GM12878 (cell line): ENCODE results near the gene ACACB. TPM values are rescaled to one million over a fixed set of nuclear protein-coding genes. Genes with fewer than 3 reads are reported as not detected.

ENCODE experiments used
- ATAC-seq: fragments of 200-7000 bp; cut with Tn5 transposase; 3 replicates; pipeline ENCODE4 v1.9.1; 2020; ENCODE audit warnings: mild to moderate bottlenecking, moderate library complexity
- BruUV-seq: library from RNA; stranded (reverse); fragments of 400-500 nt; replicated peaks from 2 replicates; lab custom pipeline; 2021; lab: Mats Ljungman, UMichigan
- CTCF ChIA-PET: fragments of 300-600 bp; sonication (Branson Sonifier 250); formaldehyde crosslinking; extraction: SDS; loops from one replicate; lab custom pipeline; 2021; ENCODE audit warnings: inconsistent platforms; lab: Yijun Ruan, JAX
- POLR2A ChIA-PET: fragments of 350-600 bp; formaldehyde crosslinking; extraction: SDS; loops from one replicate; lab custom pipeline; 2021; ENCODE audit warnings: inconsistent platforms; lab: Charles Lee
- RAD21 ChIA-PET: fragments of 300-600 bp; sonication (Branson Sonifier 250); formaldehyde crosslinking; loops from one replicate; lab custom pipeline; 2023; ENCODE audit warnings: antibody characterized with exemption; ENCODE audit not compliant: unreplicated experiment; lab: Charles Lee
- SMC1A ChIA-PET: fragments of 300-600 bp; sonication (Branson Sonifier 250); formaldehyde crosslinking; loops from one replicate; lab custom pipeline; 2023; ENCODE audit not compliant: unreplicated experiment, uncharacterized antibody; lab: Charles Lee
- DNase-seq: peaks from one replicate; pipeline ENCODE4 v3.0.0-alpha.2; 2011; ENCODE audit warnings: low read depth, low spot score
- FAIRE-seq: peaks from 3 replicates; lab custom pipeline; 2011; peaks lifted over from hg19 to GRCh38; lab: Jason Lieb, UNC
- H2AFZ ChIP-seq: 2 replicates; pipeline ENCODE4 v1.6.0; 2011; ENCODE audit warnings: low read depth, low read length, control low read depth; ENCODE audit not compliant: control insufficient read depth
- H3K27ac ChIP-seq: 2 replicates; pipeline ENCODE4 v1.5.1; 2011; ENCODE audit warnings: control low read depth; ENCODE audit not compliant: control insufficient read depth, insufficient read depth
- H3K27me3 ChIP-seq, 2 experiments: replicated peaks in 1 of 2; 2 replicates each; pipeline versions ENCODE4 v1.6.0 to v1.6.1; 2011; ENCODE audit warnings: low read length in 1 of 2; ENCODE audit not compliant: control insufficient read depth in 2 of 2, insufficient read depth in 2 of 2
- H3K36me3 ChIP-seq, 2 experiments: 2 replicates each; pipeline ENCODE4 v1.5.1; 2011; ENCODE audit warnings: low read length in 1 of 2; ENCODE audit not compliant: control insufficient read depth in 2 of 2, insufficient read depth in 2 of 2
- H3K4me1 ChIP-seq: 2 replicates; pipeline ENCODE4 v1.6.1; 2011; ENCODE audit warnings: mild to moderate bottlenecking, low read length, moderate library complexity, mixed read lengths; ENCODE audit not compliant: control insufficient read depth, insufficient read depth
- H3K4me2 ChIP-seq: 2 replicates; pipeline ENCODE4 v1.6.0; 2011; ENCODE audit warnings: control low read depth; ENCODE audit not compliant: control insufficient read depth, insufficient read depth
- H3K4me3 ChIP-seq: fragments of 200-600 bp; sonication (generic); 2 replicates; pipeline ENCODE4 v1.5.1; 2016
- H3K79me2 ChIP-seq: 2 replicates; pipeline ENCODE4 v1.6.0; 2011; ENCODE audit warnings: low read length; ENCODE audit not compliant: control insufficient read depth, insufficient read depth
- H3K9ac ChIP-seq: 2 replicates; pipeline ENCODE4 v1.8.0; 2011; ENCODE audit warnings: low read length, control low read depth, mixed read lengths; ENCODE audit not compliant: control insufficient read depth, insufficient read depth
- H3K9me3 ChIP-seq: replicated peaks from 3 replicates; pipeline ENCODE4 v1.5.1; 2011; ENCODE audit warnings: mild to moderate bottlenecking, low read length; ENCODE audit not compliant: control insufficient read depth, insufficient read depth
- H4K20me1 ChIP-seq: 2 replicates; pipeline ENCODE4 v1.6.0; 2011; ENCODE audit not compliant: control insufficient read depth, insufficient read depth
- CBX3 ChIP-seq: fragments of 200-600 bp; sonication (generic); IDR thresholded peaks from 2 replicates; pipeline ENCODE4 v1.6.1; 2016; ENCODE audit warnings: low read depth, borderline replicate concordance
- EP300 ChIP-seq, 2 experiments: fragments of 150-350 bp in 1 of 2; IDR thresholded peaks; 2 replicates each; pipeline ENCODE4 v1.6.1; 2011 to 2012; ENCODE audit warnings: low read depth in 2 of 2, low read length in 2 of 2, borderline replicate concordance in 1 of 2, improper control_type of control experiment in 1 of 2, inconsistent platforms in 1 of 2; ENCODE audit not compliant: control insufficient read depth in 1 of 2
- SPI1 ChIP-seq: IDR thresholded peaks from 2 replicates; pipeline ENCODE4 v1.6.1; 2011; ENCODE audit warnings: low read depth, mild to moderate bottlenecking, low read length, moderate library complexity, borderline replicate concordance; ENCODE audit not compliant: insufficient read depth
- SREBF2 ChIP-seq: IDR thresholded peaks from 2 replicates; pipeline ENCODE4 v1.6.1; 2012; ENCODE audit warnings: mild to moderate bottlenecking, low read length
- SRF ChIP-seq, 2 experiments: IDR thresholded peaks; 2 replicates each; pipeline ENCODE4 v1.6.1; 2011; ENCODE audit warnings: low read depth in 2 of 2, low read length in 2 of 2, mild to moderate bottlenecking in 1 of 2, moderate library complexity in 1 of 2
- ZBED1 ChIP-seq: IDR thresholded peaks from 2 replicates; pipeline ENCODE4 v1.6.1; 2016; ENCODE audit warnings: borderline replicate concordance
- ZNF687 ChIP-seq: fragments of 450-650 bp; IDR thresholded peaks from 2 replicates; pipeline ENCODE4 v1.6.1; 2017; ENCODE audit warnings: mild to moderate bottlenecking, moderate library complexity
- WGBS: methylation state at CpG from one replicate; pipeline ENCODE4 v1.1.6; 2016; ENCODE audit warnings: low lambda C conversion rate; ENCODE audit not compliant: insufficient replicate concordance, insufficient coverage; ENCODE audit errors: missing lambda C conversion rate; 5-methylcytosine and 5-hydroxymethylcytosine counted together
- in situ Hi-C: fragments of 300-500 bp; cut with MboI; formaldehyde crosslinking; loops from 9 replicates; pipeline ENCODE4 v1.14.3; 2018; ENCODE audit warnings: mixed read lengths
- intact Hi-C: fragments of 100-400 bp; cut with micrococcal nuclease; formaldehyde crosslinking; loops from one replicate; pipeline ENCODE4 v1.14.2; 2022; ENCODE audit not compliant: unreplicated experiment
- polyA plus RNA-seq, 11 experiments: library from polyadenylated mRNA; depleted of rRNA in 4 of 11; unstranded in 6 of 11; stranded (reverse) in 5 of 11; fragments of >200 nt; fragmentation: Nextera tagmentation in 4 of 11; fragmentation: Illumina TruSeq in 1 of 11; extraction: Ambion mirVana in 4 of 11; extraction: Trizol in 1 of 11; gene quantifications; 1 replicate in 1 of 11; 2 replicates in 10 of 11; pipeline versions ENCODE4 v1.2.1 to v1.2.3, GENCODE V29; 2011 to 2016; ENCODE audit warnings: inconsistent platforms in 2 of 11, missing spikeins in 2 of 11, low read depth in 1 of 11
- total RNA-seq, 4 experiments: library from RNA; depleted of rRNA in 3 of 4; stranded (reverse); fragments of >200 nt in 3 of 4; fragmentation: Illumina TruSeq in 1 of 4; extraction: Trizol in 1 of 4; gene quantifications; 2 replicates each; pipeline versions ENCODE4 v1.2.1 to v1.2.3, GENCODE V29; 2013 to 2021
- TF ChIP-seq, protein P1 (sequence below): fragments of 450-650 bp; formaldehyde crosslinking; IDR thresholded peaks from 2 replicates; pipeline ENCODE4 v1.4.0; 2020; ENCODE audit warnings: mild to moderate bottlenecking, moderate library complexity
- TF ChIP-seq, protein P2 (sequence below): IDR thresholded peaks from 2 replicates; pipeline ENCODE4 v1.6.1; 2012; ENCODE audit warnings: low read length, inconsistent platforms

ACACB gene
- total and polyA plus RNA-seq, 10 of the 15 experiments (the other 5 are each of a cell fraction or from before 2014, with no cell fraction given) = 0.05 to 1.9 (median 0.38) TPM; not detected in 2

- in situ Hi-C loops = no loop called here
- no peaks in the 10 kb centered on the region for H4K20me1 ChIP-seq
- no peak overlapping the region for H3K9ac ChIP-seq
- no peak for ATAC-seq
- H2AFZ ChIP-seq = no peak overlapping the region
- ChIA-PET CTCF (no interaction called here), RAD21 (no interaction called here), POLR2A (no interaction called here), SMC1A (no interaction called here)
- 50% methylated on average over 9 of the region's 9 CpGs for WGBS
- H3K4me1 ChIP-seq = no peaks in the 10 kb centered on the region
- peaks cover 0 to 2% of the 10 kb centered on the region in 2 experiments; a peak in 1 of 4 replicates for H3K27me3 ChIP-seq
- H3K79me2 ChIP-seq = no peaks in the 10 kb centered on the region
- no peaks in the 10 kb centered on the region for H3K36me3 ChIP-seq
- H3K4me3 ChIP-seq = no peak overlapping the region
- DNase-seq = no peak
- H3K4me2 ChIP-seq = no peak overlapping the region
- intact Hi-C loops = no loop called here
- H3K27ac ChIP-seq = no peak overlapping the region
- no TSS peak for BruUV-seq
- TF ChIP-seq SPI1 (no peak), ZNF687 (no peak), EP300 (IDR thresholded peaks at IDR 0.05; ENCODE audit: borderline replicate concordance in 1 of 2, control insufficient read depth in 1 of 2, low read depth in 2 of 2, low read length in 2 of 2) (no peak), CBX3 (no peak), SRF (IDR thresholded peaks at IDR 0.05; ENCODE audit: low read depth in 2 of 2, low read length in 2 of 2) (no peak), SREBF2 (no peak), ZBED1 (no peak)
- TF ChIP-seq, protein P1, sequence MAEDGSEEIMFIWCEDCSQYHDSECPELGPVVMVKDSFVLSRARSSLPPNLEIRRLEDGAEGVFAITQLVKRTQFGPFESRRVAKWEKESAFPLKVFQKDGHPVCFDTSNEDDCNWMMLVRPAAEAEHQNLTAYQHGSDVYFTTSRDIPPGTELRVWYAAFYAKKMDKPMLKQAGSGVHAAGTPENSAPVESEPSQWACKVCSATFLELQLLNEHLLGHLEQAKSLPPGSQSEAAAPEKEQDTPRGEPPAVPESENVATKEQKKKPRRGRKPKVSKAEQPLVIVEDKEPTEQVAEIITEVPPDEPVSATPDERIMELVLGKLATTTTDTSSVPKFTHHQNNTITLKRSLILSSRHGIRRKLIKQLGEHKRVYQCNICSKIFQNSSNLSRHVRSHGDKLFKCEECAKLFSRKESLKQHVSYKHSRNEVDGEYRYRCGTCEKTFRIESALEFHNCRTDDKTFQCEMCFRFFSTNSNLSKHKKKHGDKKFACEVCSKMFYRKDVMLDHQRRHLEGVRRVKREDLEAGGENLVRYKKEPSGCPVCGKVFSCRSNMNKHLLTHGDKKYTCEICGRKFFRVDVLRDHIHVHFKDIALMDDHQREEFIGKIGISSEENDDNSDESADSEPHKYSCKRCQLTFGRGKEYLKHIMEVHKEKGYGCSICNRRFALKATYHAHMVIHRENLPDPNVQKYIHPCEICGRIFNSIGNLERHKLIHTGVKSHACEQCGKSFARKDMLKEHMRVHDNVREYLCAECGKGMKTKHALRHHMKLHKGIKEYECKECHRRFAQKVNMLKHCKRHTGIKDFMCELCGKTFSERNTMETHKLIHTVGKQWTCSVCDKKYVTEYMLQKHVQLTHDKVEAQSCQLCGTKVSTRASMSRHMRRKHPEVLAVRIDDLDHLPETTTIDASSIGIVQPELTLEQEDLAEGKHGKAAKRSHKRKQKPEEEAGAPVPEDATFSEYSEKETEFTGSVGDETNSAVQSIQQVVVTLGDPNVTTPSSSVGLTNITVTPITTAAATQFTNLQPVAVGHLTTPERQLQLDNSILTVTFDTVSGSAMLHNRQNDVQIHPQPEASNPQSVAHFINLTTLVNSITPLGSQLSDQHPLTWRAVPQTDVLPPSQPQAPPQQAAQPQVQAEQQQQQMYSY (CRISPR knock-in tag) = no peak
- TF ChIP-seq, protein P2, sequence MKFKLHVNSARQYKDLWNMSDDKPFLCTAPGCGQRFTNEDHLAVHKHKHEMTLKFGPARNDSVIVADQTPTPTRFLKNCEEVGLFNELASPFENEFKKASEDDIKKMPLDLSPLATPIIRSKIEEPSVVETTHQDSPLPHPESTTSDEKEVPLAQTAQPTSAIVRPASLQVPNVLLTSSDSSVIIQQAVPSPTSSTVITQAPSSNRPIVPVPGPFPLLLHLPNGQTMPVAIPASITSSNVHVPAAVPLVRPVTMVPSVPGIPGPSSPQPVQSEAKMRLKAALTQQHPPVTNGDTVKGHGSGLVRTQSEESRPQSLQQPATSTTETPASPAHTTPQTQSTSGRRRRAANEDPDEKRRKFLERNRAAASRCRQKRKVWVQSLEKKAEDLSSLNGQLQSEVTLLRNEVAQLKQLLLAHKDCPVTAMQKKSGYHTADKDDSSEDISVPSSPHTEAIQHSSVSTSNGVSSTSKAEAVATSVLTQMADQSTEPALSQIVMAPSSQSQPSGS = no peak
- no peak for FAIRE-seq
- no peaks in the 10 kb centered on the region for H3K9me3 ChIP-seq
These were observed 33.8 kb downstream of the ACACB start for GRCh38 chr12:109150124-109150640.
